NCI-H226 (cell line): ENCODE measurements around the gene MAML3.
A peak's percentile ranks its signal among the peaks of the same experiment; 100 is the strongest.

ENCODE experiments used
- DNase-seq: peaks from one replicate; pipeline ENCODE4 v3.0.0-alpha.2; 2015

The MAML3 gene

GRCh38 chr4:139736661-139737060, 417.3 kb downstream of the MAML3 start:
- no peak for DNase-seq

- DNase-seq: no peak
Measured at GRCh38 chr4:139736274-139736660, 417.7 kb downstream of the MAML3 start.

- DNase-seq: no peak
Measured at GRCh38 chr4:139735381-139736273, 418.4 kb downstream of the MAML3 start.

- DNase-seq: no peak
Measured at GRCh38 chr4:139734875-139735380, 419.1 kb downstream of the MAML3 start.

- DNase-seq: no peak
Measured at GRCh38 chr4:139734201-139734874, 419.6 kb downstream of the MAML3 start.

GRCh38 chr4:139732991-139733570, 420.9 kb downstream of the MAML3 start:
- no peak for DNase-seq

- DNase-seq: no peak
Measured at GRCh38 chr4:139728840-139729239, 425.1 kb downstream of the MAML3 start.

GRCh38 chr4:139728146-139728545, 425.8 kb downstream of the MAML3 start:
- DNase-seq: no peak

DNA sequence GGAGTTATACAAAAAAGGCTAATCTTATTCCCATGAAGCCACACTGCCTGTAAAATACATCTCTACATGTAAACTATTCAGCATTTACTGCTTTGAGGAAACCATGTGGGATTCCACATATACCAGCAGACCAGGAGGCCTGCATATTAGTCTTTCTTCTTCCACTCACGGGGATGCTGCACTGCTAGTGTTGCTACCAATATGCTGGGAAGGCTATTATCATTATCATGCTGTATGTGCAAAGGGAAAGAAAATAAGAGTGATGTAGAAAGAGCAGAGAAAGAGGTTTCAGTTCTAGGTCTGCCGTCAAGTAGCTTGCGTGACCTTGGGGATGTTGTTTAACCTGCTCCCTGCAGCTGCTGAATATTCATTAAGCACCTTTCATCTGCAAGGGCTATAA, 427.4 kb downstream of the MAML3 start:
- DNase-seq: no peak

DNA sequence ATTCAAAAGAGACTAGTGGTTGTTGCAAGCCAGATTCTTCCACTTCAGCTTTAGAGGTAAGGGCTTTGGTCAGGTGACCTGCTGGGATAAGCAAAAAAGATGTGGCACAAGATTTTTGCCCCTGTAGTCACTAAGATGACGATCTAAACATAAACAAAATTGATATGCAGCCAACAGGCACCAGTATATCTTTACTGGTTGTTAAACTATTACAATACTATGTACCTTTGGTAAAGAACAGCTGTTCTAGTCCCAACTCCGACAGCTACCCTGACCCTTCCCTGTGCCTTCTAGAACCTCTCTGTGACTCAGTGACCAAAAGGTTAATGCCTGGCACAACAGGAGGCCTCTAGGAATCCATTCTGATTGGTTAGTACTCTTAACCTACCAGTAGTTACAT, 428.7 kb downstream of the MAML3 start:
- no peak for DNase-seq

DNA sequence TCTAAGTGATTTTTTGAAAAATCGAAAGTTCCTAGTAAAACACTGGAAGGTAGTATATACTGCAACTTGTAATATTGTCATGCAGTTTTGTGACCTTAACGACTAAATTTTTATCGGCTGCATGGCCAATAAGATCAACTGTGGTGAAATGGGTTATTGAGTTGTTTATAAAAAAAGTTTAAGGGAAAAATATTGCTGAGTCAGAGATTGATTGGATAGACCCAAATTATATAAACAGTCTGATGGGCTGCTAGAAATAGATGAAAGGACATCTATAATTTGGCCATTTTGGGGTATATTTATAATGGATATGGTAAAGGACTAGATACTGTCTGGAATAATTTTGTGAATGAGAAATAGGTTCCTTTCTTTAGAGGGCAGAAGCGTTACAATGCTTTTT, 432.2 kb downstream of the MAML3 start:
- DNase-seq: no peak

GRCh38 chr4:139720806-139721205, 433.2 kb downstream of the MAML3 start:
- no peak for DNase-seq

DNA sequence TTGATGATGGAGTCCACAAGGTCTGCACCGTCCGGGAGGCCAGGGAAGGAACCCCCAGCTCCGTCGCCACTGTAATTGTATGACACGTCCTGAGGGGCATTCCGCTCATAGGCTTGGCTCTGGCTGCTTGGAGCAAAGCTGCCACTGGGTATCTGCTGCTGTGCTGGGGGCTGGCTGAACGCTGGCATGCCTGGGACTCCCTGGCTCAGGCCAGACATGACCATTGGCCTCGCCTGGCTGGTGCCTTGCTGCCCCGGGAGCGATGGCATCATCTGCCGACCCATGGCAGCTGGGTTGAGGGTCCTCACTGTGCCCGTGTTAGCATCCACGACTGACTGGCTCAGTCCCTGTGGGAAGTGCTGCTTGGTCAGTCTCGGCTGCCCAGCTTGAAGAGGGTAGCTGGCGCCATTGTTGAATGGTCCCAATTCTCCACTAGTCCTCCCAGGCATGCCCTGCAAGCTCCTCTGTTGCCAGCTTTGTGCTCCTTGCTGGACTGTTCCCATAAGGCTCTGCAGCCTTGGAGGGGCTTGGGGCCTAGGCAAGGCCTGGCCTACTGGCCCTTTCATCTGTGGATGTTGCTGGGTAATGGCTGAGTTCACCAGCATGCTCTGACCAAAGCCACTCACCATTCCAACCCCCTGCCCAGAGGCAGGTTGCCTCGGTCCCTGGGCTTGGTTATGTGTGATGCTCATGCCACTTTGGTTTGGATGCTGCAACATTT, 434.4 kb downstream of the MAML3 start:
- no peak for DNase-seq

GRCh38 chr4:139718833-139719232, 435.2 kb downstream of the MAML3 start:
- DNase-seq: no peak

- no peak for DNase-seq
Measured at GRCh38 chr4:139718358-139718757, 435.6 kb downstream of the MAML3 start.

DNA sequence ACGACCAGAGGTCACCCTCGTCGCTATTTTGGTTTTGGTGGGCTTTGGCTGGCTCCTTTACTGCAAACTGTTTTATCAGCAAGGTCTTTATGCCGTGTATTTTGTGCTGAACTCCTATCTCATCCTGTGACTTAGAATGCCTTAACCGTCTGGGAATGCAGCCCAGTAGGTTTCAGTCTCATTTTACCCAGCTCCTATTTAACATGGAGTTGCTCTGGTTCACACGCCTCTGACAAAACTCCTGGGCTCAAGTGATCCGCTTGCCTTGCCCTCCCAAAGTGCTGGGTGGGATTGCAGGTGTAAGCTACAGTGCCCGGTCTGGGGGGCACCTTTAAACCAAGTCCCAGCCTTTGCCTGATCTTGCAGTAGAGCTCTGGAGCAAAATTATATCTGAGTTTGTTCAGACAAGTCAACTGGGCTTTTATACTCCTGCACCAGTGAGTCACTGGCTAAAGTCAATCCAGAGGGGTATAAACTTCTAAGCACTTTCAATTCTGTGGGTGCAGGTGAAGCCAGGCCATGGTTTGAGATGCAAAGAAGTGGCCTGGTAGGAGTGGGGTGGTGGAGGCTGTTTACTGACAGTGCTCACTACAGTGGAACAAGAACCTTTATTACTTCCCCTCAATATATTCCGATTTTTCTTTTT, 438.1 kb downstream of the MAML3 start:
- DNase-seq: no peak

DNA sequence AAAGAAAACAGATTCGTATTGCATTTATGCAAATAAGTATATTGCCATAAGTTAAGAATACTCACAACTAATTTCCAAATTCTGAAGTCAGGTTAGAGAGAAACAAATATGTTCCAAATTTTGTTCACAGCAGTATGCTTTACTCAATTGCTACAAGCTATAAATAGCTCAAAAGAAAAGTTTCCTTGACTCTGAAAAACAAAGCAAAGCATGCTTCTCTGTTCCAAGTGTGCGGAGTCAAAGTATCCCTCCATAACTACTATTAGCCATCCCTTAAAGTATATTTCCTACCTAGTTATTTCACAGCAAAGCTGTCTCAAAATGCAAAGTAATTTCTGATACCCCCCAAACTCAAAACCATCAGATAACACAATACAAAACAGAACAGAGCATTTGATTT, 441.1 kb downstream of the MAML3 start:
- DNase-seq: no peak

GRCh38 chr4:139711461-139711860, 442.5 kb downstream of the MAML3 start:
- DNase-seq: peak; percentile 43

GRCh38 chr4:139710073-139710472, 443.9 kb downstream of the MAML3 start:
- no peak for DNase-seq

GRCh38 chr4:139709660-139710059, 444.3 kb downstream of the MAML3 start:
- DNase-seq: no peak

DNA sequence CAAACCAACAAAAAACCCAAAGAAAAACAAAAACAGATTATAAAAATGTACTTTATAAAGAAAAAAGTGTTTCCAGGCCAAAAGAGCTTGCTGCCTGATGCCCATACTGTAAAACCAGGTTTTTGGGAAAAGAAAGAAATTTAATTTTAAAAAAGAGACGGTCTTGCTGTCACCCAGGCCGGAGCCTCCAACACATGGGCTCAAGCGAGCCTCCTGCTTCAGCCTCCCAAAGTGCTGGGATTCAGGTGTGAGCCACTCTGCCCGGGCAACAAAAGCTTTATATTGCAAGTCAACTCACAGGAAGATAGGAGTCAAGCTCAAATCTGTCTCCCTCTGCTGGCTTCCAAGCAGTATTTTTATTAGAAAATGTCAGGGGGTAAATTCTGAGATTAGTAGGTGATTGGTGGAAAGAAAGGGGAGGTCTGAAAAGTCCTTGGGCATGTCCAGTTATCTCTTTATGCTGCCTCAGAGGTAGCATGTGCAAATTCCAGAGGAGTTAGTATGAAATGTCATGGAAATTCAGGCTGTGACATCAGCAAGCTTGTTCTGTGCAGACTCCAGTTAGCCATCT, 449.0 kb downstream of the MAML3 start:
- no peak for DNase-seq

DNA sequence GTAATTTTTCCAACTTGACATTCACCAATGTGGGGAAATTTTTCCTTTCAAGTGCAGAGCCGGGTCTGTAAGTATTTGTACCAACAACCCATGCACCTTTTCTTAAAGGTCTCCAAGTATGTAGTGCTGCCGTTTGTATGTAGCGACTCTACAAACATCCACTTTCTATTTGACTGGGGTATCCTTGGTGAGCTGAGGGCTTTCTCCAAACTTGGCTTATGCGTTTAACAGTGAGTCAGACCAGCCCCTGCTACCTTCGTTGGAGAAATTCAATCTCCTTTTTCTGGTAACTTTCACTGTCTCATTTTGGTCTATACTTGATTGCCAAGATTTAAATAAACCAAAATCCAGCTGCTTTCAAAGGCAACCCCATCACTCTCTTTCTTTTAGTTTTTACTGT, 453.4 kb downstream of the MAML3 start:
- DNase-seq: no peak
